HEK293 (cell line): Measurements from ENCODE around the gene GTF2IRD1.
"Not testable (repeated sequence)": the region's sequence is repeated elsewhere in the genome, so short reads cannot be mapped to it uniquely, and the experiment has no call there.

Experiments used
- CTCF ChIA-PET: fragments of 350-600 bp; formaldehyde crosslinking; extraction: SDS; loops from one replicate; lab custom pipeline; 2021; ENCODE audit warnings: antibody characterized with exemption; lab: Yijun Ruan, JAX
- POLR2A ChIA-PET: fragments of 300-600 bp; formaldehyde crosslinking; extraction: SDS; loops from one replicate; lab custom pipeline; 2020; ENCODE audit warnings: antibody characterized with exemption, inconsistent platforms; lab: Yijun Ruan, JAX
- H3K27ac ChIP-seq: fragments of 200-500 bp; sonication (Bioruptor generic); 2 replicates; pipeline ENCODE4 v1.5.1; 2014; ENCODE audit warnings: low read depth, low read length, control low read depth, inconsistent platforms; ENCODE audit errors: extremely low read depth
- H3K36me3 ChIP-seq, 2 experiments: fragments of 200-500 bp in 1 of 2; sonication (Bioruptor generic) in 1 of 2; 1 replicate in 1 of 2; 2 replicates in 1 of 2; pipeline ENCODE4 v1.5.1; 2014 to 2017; ENCODE audit warnings: inconsistent platforms in 2 of 2, low read length in 2 of 2; ENCODE audit not compliant: control insufficient read depth in 2 of 2, insufficient read depth in 1 of 2
- H3K4me1 ChIP-seq: fragments of 200-500 bp; sonication (Bioruptor generic); 2 replicates; pipeline ENCODE4 v1.5.1; 2014; ENCODE audit warnings: mild to moderate bottlenecking, low read length, inconsistent platforms; ENCODE audit not compliant: control insufficient read depth, insufficient read depth
- H3K4me3 ChIP-seq: 2 replicates; pipeline ENCODE4 v1.5.1; 2011; ENCODE audit warnings: low read depth, mild to moderate bottlenecking, control low read depth, low read length, moderate library complexity
- H3K9me3 ChIP-seq: fragments of 200-500 bp; sonication (Bioruptor generic); 2 replicates; pipeline ENCODE4 v1.5.1; 2014; ENCODE audit warnings: low read depth, low read length, inconsistent platforms; ENCODE audit not compliant: control insufficient read depth, insufficient read depth
- KLF1 ChIP-seq: fragments of 450-650 bp; formaldehyde crosslinking; IDR thresholded peaks from 2 replicates; pipeline ENCODE4 v1.5.1; 2016; ENCODE audit warnings: missing biosample characterization, missing genetic modification characterization
- RBAK ChIP-seq: fragments of 450-650 bp; formaldehyde crosslinking; IDR thresholded peaks from 2 replicates; pipeline ENCODE4 v1.5.1; 2016; ENCODE audit warnings: missing biosample characterization, missing genetic modification characterization
- SCRT1 ChIP-seq: fragments of 450-650 bp; formaldehyde crosslinking; IDR thresholded peaks from 2 replicates; pipeline ENCODE4 v1.5.1; 2016; ENCODE audit warnings: missing biosample characterization, missing genetic modification characterization, borderline replicate concordance
- SCRT2 ChIP-seq: fragments of 450-650 bp; formaldehyde crosslinking; IDR thresholded peaks from 2 replicates; pipeline ENCODE4 v1.5.1; 2016; ENCODE audit warnings: missing biosample characterization, missing genetic modification characterization
- WT1 ChIP-seq: fragments of 450-650 bp; formaldehyde crosslinking; IDR thresholded peaks from 2 replicates; pipeline ENCODE4 v1.5.1; 2016; ENCODE audit warnings: missing biosample characterization, missing genetic modification characterization
- ZBTB20 ChIP-seq: fragments of 450-650 bp; formaldehyde crosslinking; IDR thresholded peaks from 2 replicates; pipeline ENCODE4 v1.5.1; 2016; ENCODE audit warnings: missing biosample characterization, missing genetic modification characterization
- ZBTB49 ChIP-seq: fragments of 450-650 bp; formaldehyde crosslinking; IDR thresholded peaks from 2 replicates; pipeline ENCODE4 v1.5.1; 2016; ENCODE audit warnings: missing biosample characterization, missing genetic modification characterization, low read depth
- ZNF23 ChIP-seq: fragments of 450-650 bp; formaldehyde crosslinking; IDR thresholded peaks from 2 replicates; pipeline ENCODE4 v1.5.1; 2016; ENCODE audit warnings: missing biosample characterization, missing genetic modification characterization, borderline replicate concordance
- ZNF350 ChIP-seq: fragments of 450-650 bp; formaldehyde crosslinking; IDR thresholded peaks from 2 replicates; pipeline ENCODE4 v1.5.0; 2017; ENCODE audit warnings: missing biosample characterization, mild to moderate bottlenecking, missing genetic modification characterization
- ZNF354C ChIP-seq: fragments of 450-650 bp; formaldehyde crosslinking; IDR thresholded peaks from 2 replicates; pipeline ENCODE4 v1.5.1; 2016; ENCODE audit warnings: missing biosample characterization, missing genetic modification characterization, low read depth, borderline replicate concordance
- ZNF362 ChIP-seq: fragments of 450-650 bp; formaldehyde crosslinking; IDR thresholded peaks from 2 replicates; pipeline ENCODE4 v1.5.1; 2016; ENCODE audit warnings: missing biosample characterization, missing genetic modification characterization
- ZNF366 ChIP-seq: fragments of 450-650 bp; formaldehyde crosslinking; conservative IDR thresholded peaks from 2 replicates; pipeline ENCODE4 v1.5.1; 2016; ENCODE audit warnings: missing biosample characterization, missing genetic modification characterization
- ZNF37A ChIP-seq: fragments of 450-650 bp; IDR thresholded peaks from 2 replicates; pipeline ENCODE4 v1.5.1; 2018; ENCODE audit warnings: missing biosample characterization, missing genetic modification characterization
- ZNF426 ChIP-seq: fragments of 450-650 bp; formaldehyde crosslinking; IDR thresholded peaks from 2 replicates; pipeline ENCODE4 v1.5.1; 2017; ENCODE audit warnings: missing biosample characterization, missing genetic modification characterization, mild to moderate bottlenecking, inconsistent platforms, moderate library complexity
- ZNF658 ChIP-seq: fragments of 450-650 bp; formaldehyde crosslinking; IDR thresholded peaks from 2 replicates; pipeline ENCODE4; 2016; ENCODE audit warnings: missing biosample characterization, missing genetic modification characterization
- ZNF660 ChIP-seq: fragments of 450-650 bp; IDR thresholded peaks from 2 replicates; pipeline ENCODE4 v1.5.1; 2018; ENCODE audit warnings: missing biosample characterization, mild to moderate bottlenecking, missing genetic modification characterization
- ZNF776 ChIP-seq: fragments of 450-650 bp; formaldehyde crosslinking; IDR thresholded peaks from 2 replicates; pipeline ENCODE4 v1.5.0; 2017; ENCODE audit warnings: missing biosample characterization, missing genetic modification characterization, borderline replicate concordance
- TF ChIP-seq, protein P1 (sequence below): fragments of 450-650 bp; formaldehyde crosslinking; IDR thresholded peaks from 2 replicates; pipeline ENCODE4 v1.5.1; 2017; ENCODE audit warnings: missing biosample characterization, missing genetic modification characterization

Gene GTF2IRD1

DNA sequence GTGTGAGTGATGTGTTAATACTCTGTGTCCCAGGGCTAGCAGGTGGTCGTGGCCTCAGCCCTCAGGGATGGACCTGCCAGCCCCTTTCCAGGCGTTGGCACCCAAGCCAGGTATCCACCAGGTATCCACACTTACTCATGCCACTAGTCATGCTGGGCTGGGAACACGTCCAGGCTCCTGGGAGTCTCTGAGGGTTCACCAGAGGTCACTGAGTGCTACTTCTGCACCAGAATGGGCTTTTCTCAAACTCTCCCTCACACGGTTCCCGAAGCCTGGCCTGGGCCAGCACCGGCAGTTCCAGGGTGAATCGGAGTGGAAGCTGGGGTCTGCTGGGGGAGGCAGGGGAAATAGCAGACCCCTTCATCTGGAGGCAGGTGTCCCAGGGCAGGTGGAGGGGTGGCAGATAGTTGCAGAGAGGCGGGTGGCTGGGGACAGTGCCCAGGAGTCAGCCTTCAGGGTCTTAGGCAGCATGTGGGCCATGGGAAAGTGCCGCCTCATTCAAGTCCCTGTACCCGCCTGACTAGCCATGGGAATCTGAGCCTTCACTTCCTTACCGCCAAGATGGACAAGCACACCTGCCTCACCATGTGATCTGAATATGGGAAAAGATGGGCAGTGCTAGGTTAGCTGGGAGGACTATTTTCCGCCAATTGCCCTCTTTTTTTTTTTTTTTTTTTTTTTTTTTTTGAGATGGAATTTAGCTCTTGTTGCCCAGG is 108.3 kb downstream of the GTF2IRD1 start:
- CTCF ChIA-PET: interaction anchor here (0.7 to 1.2 kb wide), 4 partner anchors 10 to 144 kb away, joined by 3 to 4 read pairs (median 4); no protein-coding TSS in a partner anchor
- TF ChIP-seq ZNF362 (tag by site-specific recombination): no peak
- no peak for TF ChIP-seq ZNF23
- TF ChIP-seq ZNF660 (tag by site-specific recombination): no peak
- no peak for TF ChIP-seq ZNF350 (tag by site-specific recombination)
- TF ChIP-seq SCRT1 (tag by site-specific recombination): no peak
- no peak for TF ChIP-seq KLF1 (tag by site-specific recombination)
- TF ChIP-seq ZBTB20: no peak
- TF ChIP-seq RBAK: no peak
- no peak for TF ChIP-seq ZNF366 (tag by site-specific recombination)
- TF ChIP-seq WT1 (tag by site-specific recombination): no peak
- no peak for TF ChIP-seq ZNF658 (tag by site-specific recombination)
- TF ChIP-seq ZNF426 (tag by site-specific recombination): no peak
- no peak for TF ChIP-seq ZNF37A (tag by site-specific recombination)
- TF ChIP-seq ZNF354C: no peak
- TF ChIP-seq ZBTB49 (tag by site-specific recombination): no peak
- Histone ChIP-seq H3K27ac (no peak overlapping the region), H3K4me1 (no peaks in the 10 kb centered on the region), H3K9me3 (no peaks in the 10 kb centered on the region), H3K36me3 (peaks cover 6 to 20% of the 10 kb centered on the region in 2 experiments; a peak in 2 of 3 replicates), H3K4me3 (no peak overlapping the region)
- POLR2A ChIA-PET: interaction anchor here (0.6 kb wide), 1 partner anchor 559 kb away, joined by 7 read pairs; no protein-coding TSS in a partner anchor

DNA sequence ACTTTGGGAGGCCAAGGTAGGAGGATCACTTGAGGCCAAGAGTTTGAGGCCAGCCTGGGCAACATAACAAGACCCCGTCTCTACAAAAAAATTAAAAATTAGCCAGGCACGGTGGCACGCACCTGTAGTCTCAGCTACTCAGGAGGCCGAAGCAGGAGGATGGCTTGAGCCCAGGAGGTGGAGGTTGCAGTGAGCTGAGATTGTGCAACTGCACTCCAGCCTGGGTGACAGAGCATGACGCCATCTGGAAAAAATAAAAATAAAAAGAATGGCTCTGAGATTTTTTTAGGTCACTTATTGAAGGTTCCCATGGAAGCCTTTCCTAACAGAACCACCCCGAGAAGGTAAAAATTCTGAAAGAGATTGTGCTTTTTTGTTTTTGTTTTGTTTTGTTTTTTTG is 109.9 kb downstream of the GTF2IRD1 start:
- POLR2A ChIA-PET, H3K4me3 ChIP-seq, H3K4me1 ChIP-seq, H3K27ac ChIP-seq, H3K9me3 ChIP-seq, CTCF ChIA-PET, H3K36me3 ChIP-seq: not testable (repeated sequence)

DNA sequence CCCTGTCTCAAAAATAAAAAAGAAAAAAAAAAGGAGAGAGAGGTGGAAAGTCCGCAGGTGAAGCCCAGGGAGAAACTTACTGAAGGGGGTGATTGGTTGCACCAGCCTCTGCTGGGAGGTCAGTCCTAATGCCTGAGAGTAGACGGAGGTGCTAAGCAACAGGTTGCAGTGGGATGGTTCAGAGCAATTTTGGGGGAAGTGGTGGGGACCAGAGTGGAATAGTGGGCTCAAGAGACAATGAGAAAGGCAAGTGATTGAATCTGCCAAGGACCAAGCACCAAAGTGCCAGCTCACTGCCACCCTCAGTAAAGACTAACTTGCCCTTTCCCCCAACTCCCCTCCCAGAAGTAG is 113.6 kb downstream of the GTF2IRD1 start:
- ChIA-PET POLR2A (no interaction called here), CTCF (interaction anchor here (0.6 to 3.8 kb wide), 23 partner anchors 9 to 361 kb away, joined by 3 to 33 read pairs (median 5); no protein-coding TSS in a partner anchor)
- TF ChIP-seq, protein P1, sequence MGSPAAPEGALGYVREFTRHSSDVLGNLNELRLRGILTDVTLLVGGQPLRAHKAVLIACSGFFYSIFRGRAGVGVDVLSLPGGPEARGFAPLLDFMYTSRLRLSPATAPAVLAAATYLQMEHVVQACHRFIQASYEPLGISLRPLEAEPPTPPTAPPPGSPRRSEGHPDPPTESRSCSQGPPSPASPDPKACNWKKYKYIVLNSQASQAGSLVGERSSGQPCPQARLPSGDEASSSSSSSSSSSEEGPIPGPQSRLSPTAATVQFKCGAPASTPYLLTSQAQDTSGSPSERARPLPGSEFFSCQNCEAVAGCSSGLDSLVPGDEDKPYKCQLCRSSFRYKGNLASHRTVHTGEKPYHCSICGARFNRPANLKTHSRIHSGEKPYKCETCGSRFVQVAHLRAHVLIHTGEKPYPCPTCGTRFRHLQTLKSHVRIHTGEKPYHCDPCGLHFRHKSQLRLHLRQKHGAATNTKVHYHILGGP (tag by site-specific recombination): no peak
- peak; percentile 86 for TF ChIP-seq SCRT2 (tag by site-specific recombination)
- TF ChIP-seq SCRT1 (tag by site-specific recombination): peak; percentile 76; the same call in 1 of the 2 replicates
- TF ChIP-seq ZNF776 (tag by site-specific recombination): no peak
- no peak overlapping the region for H3K4me3 ChIP-seq
- H3K36me3 ChIP-seq: peaks cover 0 to 1% of the 10 kb centered on the region in 2 experiments; a peak in 1 of 3 replicates
- H3K9me3 ChIP-seq: no peaks in the 10 kb centered on the region
- H3K27ac ChIP-seq: no peak overlapping the region
- no peaks in the 10 kb centered on the region for H3K4me1 ChIP-seq
